GM18873 (cell line): Measurements from ENCODE around the gene SLC38A11.

Experiments used
- ATAC-seq: cut with Tn5 transposase; IDR thresholded peaks from one replicate; pipeline ENCODE4 v1.9.1; 2021; ENCODE audit warnings: mild to moderate bottlenecking, moderate library complexity, moderate number of reproducible peaks; ENCODE audit not compliant: unreplicated experiment, low FRiP score

Gene SLC38A11

DNA sequence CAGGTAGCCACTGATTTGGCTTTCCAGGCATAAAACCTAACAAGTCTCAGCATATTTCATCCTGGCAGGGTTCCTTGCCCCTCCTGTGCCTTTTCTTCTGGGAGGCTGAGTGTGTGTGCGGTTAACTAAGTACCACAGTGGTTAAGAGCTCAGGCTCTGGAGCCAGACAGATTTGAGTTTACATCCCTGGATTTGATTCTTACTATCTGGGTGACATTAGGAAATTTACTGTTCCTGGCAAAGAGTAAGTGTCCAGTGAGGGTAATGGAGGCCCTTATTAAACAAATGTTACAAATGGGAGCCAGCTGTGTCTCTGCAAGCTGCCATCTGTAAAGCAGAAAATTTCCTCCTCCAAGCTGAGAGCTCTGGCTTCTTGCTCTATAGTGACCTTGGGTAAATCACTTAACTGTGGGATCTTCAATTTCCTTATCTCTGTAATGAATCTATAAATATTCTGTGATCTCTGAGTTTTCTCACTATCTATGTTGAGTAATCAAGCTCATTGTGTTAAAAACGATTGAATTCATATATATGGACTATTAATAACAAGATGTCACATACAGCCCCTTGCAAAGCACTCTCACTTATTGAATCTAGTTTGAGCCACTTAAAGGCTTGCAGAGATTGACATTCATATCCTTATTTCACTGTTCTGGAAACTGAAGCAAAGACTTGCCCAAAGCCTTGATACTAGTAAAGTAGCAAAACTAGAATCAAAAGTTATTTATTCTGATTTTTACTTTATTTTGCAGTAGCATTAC is 107.2 kb downstream of the SLC38A11 start:
- no peak for ATAC-seq

DNA sequence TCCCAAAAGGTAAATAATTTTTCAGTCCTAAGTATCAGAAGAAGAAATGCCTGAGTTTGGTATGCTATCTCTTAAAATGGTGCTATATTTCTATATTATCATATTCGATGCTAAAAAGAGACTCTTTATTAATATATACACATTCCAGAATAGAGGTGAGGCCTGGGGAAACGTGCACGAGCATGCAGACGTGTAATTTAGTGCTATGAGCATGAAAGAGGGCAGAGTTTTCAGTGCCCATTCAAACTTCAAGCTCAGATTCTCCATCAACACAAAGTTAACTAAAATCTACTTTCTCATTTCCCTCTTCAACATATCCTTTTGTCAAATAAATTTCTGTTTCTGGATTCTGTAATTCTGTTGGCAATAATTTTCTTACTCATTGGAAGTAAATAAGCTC is 108.0 kb downstream of the SLC38A11 start:
- ATAC-seq = no peak

DNA sequence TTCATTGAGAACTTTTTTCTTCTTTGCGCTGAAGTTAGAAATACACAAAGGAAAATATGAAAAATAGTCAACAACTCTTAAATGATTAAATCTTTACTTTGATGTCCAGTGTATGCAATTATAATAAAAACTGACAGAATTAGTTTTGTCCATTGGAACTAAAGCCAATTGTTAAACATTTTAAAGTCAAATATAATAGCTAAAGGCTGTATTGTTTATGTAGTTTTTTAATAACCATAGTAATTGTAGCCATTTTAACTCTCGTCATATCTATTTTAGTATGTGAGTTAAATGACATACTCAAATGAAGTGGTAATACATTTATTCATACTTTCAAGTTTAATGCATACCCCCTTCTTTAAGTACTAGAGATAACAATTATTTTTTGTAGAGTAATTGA is 109.0 kb downstream of the SLC38A11 start:
- no peak for ATAC-seq
